Astrocyte (in vitro differentiated cells and primary cell): Measurements from ENCODE around the gene FUBP3. TPM values are rescaled to one million over a fixed set of nuclear protein-coding genes. Genes with fewer than 3 reads are reported as not detected.

Experiments
- DNase-seq: peaks from one replicate; pipeline ENCODE4 v3.0.0-alpha.2; 2010; ENCODE audit warnings: low read depth
- FAIRE-seq: peaks from 2 replicates; lab custom pipeline; 2011; peaks lifted over from hg19 to GRCh38; lab: Jason Lieb, UNC
- H2AFZ ChIP-seq: 2 replicates; pipeline ENCODE4 v1.6.0; 2012; ENCODE audit warnings: low read depth, low read length, inconsistent platforms
- H3K27ac ChIP-seq: 2 replicates; pipeline ENCODE4 v1.5.1; 2011; ENCODE audit warnings: low read depth, low read length, inconsistent platforms
- H3K27me3 ChIP-seq: 2 replicates; pipeline ENCODE4 v1.6.0; 2011; ENCODE audit warnings: low read length, inconsistent platforms; ENCODE audit not compliant: insufficient read depth
- H3K36me3 ChIP-seq: 2 replicates; pipeline ENCODE4 v1.5.1; 2011; ENCODE audit warnings: low read length, inconsistent platforms; ENCODE audit not compliant: insufficient read depth
- H3K4me1 ChIP-seq: 2 replicates; pipeline ENCODE4 v1.5.1; 2011; ENCODE audit warnings: low read length, inconsistent platforms; ENCODE audit not compliant: insufficient read depth
- H3K4me2 ChIP-seq: 2 replicates; pipeline ENCODE4 v1.6.0; 2012; ENCODE audit warnings: low read length, inconsistent platforms
- H3K4me3 ChIP-seq: 2 replicates; pipeline ENCODE4 v1.5.1; 2011; ENCODE audit warnings: low read depth, mild to moderate bottlenecking, low read length, inconsistent platforms; ENCODE audit not compliant: insufficient read depth
- H3K79me2 ChIP-seq: 2 replicates; pipeline ENCODE4 v1.6.0; 2012; ENCODE audit warnings: mild to moderate bottlenecking, low read length, inconsistent platforms; ENCODE audit not compliant: insufficient read depth
- H3K9ac ChIP-seq: 2 replicates; pipeline ENCODE4 v1.6.0; 2012; ENCODE audit warnings: mild to moderate bottlenecking, low read length, inconsistent platforms
- H3K9me3 ChIP-seq: 2 replicates; pipeline ENCODE4 v1.5.1; 2012; ENCODE audit warnings: low read depth, mild to moderate bottlenecking, low read length, inconsistent platforms; ENCODE audit not compliant: insufficient read depth
- H4K20me1 ChIP-seq: 2 replicates; pipeline ENCODE4 v1.6.0; 2012; ENCODE audit warnings: low read length, inconsistent platforms; ENCODE audit not compliant: insufficient read depth
- H3K27ac Mint-ChIP-seq: one replicate; pipeline ENCODE4 v1.8.0; 2021; ENCODE audit warnings: mild to moderate bottlenecking, mixed read lengths; ENCODE audit not compliant: unreplicated experiment
- H3K27me3 Mint-ChIP-seq: one replicate; pipeline ENCODE4 v1.8.0; 2021; ENCODE audit warnings: low read depth, mixed read lengths; ENCODE audit not compliant: unreplicated experiment
- H3K36me3 Mint-ChIP-seq: one replicate; pipeline ENCODE4 v1.8.0; 2021; ENCODE audit warnings: low read depth, mixed read lengths; ENCODE audit not compliant: unreplicated experiment
- H3K4me1 Mint-ChIP-seq: one replicate; pipeline ENCODE4 v1.8.0; 2021; ENCODE audit warnings: low read depth, mixed read lengths; ENCODE audit not compliant: unreplicated experiment
- H3K4me3 Mint-ChIP-seq: one replicate; pipeline ENCODE4 v1.8.0; 2021; ENCODE audit warnings: mild to moderate bottlenecking, moderate library complexity, mixed read lengths; ENCODE audit not compliant: unreplicated experiment
- H3K9me3 Mint-ChIP-seq: one replicate; pipeline ENCODE4 v1.8.0; 2021; ENCODE audit warnings: mild to moderate bottlenecking, mixed read lengths; ENCODE audit not compliant: unreplicated experiment
- CTCF ChIP-seq: IDR thresholded peaks from 2 replicates; pipeline ENCODE4 v1.5.1; 2011; ENCODE audit warnings: low read depth, mild to moderate bottlenecking, inconsistent platforms, low read length, moderate library complexity; ENCODE audit not compliant: insufficient read depth
- EZH2 ChIP-seq: IDR thresholded peaks from 2 replicates; pipeline ENCODE4 v1.6.1; 2012; ENCODE audit warnings: mild to moderate bottlenecking, low read length, inconsistent platforms; ENCODE audit not compliant: insufficient read depth
- total RNA-seq: library from RNA; stranded (reverse); gene quantifications from 2 replicates; pipeline ENCODE4 v1.2.1, GENCODE V29; 2021

Gene FUBP3
- total RNA-seq, 1 donor from 2014 or later, result 64.6 TPM

DNA sequence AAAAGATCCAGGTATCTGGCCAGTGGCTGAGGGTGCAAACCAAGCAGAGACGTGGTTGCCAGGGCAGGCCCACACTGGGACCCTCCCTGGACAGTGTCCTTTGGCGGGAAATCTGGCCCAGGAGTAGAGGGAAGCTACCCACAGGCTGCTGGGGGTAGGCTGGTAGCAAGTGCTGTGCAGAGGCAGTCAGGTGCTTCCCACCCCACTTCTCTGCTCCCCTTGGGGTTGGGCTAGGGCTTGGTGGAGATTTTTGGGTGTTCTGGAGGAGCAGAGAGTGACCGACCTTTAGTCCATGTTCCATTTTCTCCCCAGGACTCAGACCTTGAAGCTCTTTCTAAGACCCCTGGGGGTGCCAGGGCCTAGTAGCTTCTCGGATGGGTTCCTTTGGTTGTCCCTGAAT, 90.6 kb downstream of the FUBP3 start:
- FAIRE-seq (no peak), DNase-seq (no peak)
- no peak overlapping the region for H3K4me3 Mint-ChIP-seq
- H3K79me2 ChIP-seq, result no peaks in the 10 kb centered on the region
- no peaks in the 10 kb centered on the region for H3K4me1 Mint-ChIP-seq
- H2AFZ ChIP-seq, result no peak overlapping the region
- TF ChIP-seq CTCF (no peak), EZH2 (no peak)
- H3K36me3 Mint-ChIP-seq, result peaks cover 2% of the 10 kb centered on the region
- peaks cover 29% of the 10 kb centered on the region for H3K27me3 ChIP-seq
- no peaks in the 10 kb centered on the region for H3K4me1 ChIP-seq
- H3K27ac ChIP-seq, result no peak overlapping the region
- peaks cover 3% of the 10 kb centered on the region for H3K9me3 Mint-ChIP-seq
- peaks cover 13% of the 10 kb centered on the region for H4K20me1 ChIP-seq
- no peak overlapping the region for H3K27ac Mint-ChIP-seq
- H3K36me3 ChIP-seq, result no peaks in the 10 kb centered on the region
- H3K4me3 ChIP-seq, result no peak overlapping the region
- no peak overlapping the region for H3K9ac ChIP-seq
- H3K9me3 ChIP-seq, result no peaks in the 10 kb centered on the region
- H3K4me2 ChIP-seq, result no peak overlapping the region
- H3K27me3 Mint-ChIP-seq, result peaks cover 42% of the 10 kb centered on the region

- FAIRE-seq, result no peak
- H3K27me3 Mint-ChIP-seq, result peaks cover 39% of the 10 kb centered on the region
These were observed 91.3 kb downstream of the FUBP3 start for GRCh38 chr9:130670644-130671043.

More at GRCh38 chr9:130670644-130671043, 91.3 kb downstream of the FUBP3 start:
- Histone ChIP-seq H2AFZ (no peak overlapping the region), H4K20me1 (peaks cover 10% of the 10 kb centered on the region), H3K4me1 (no peaks in the 10 kb centered on the region), H3K27me3 (peaks cover 24% of the 10 kb centered on the region), H3K4me2 (no peak overlapping the region), H3K9ac (no peak overlapping the region), H3K9me3 (no peaks in the 10 kb centered on the region), H3K4me3 (no peak overlapping the region), H3K36me3 (no peaks in the 10 kb centered on the region), H3K79me2 (no peaks in the 10 kb centered on the region), H3K27ac (no peak overlapping the region)
- no peak for DNase-seq
- no peaks in the 10 kb centered on the region for H3K4me1 Mint-ChIP-seq
- H3K4me3 Mint-ChIP-seq, result no peak overlapping the region
- no peak overlapping the region for H3K27ac Mint-ChIP-seq
- H3K36me3 Mint-ChIP-seq, result peaks cover 2% of the 10 kb centered on the region
- no peaks in the 10 kb centered on the region for H3K9me3 Mint-ChIP-seq
- TF ChIP-seq CTCF, result no peak
- TF ChIP-seq EZH2, result no peak
